SKM-1 (cell line): ENCODE data around the gene KCNJ9.

ENCODE experiments used
- DNase-seq: peaks from one replicate; lab custom pipeline; 2025; ENCODE audit not compliant: unreplicated experiment; lab: John Stamatoyannopoulos, UW

KCNJ9 gene

DNA sequence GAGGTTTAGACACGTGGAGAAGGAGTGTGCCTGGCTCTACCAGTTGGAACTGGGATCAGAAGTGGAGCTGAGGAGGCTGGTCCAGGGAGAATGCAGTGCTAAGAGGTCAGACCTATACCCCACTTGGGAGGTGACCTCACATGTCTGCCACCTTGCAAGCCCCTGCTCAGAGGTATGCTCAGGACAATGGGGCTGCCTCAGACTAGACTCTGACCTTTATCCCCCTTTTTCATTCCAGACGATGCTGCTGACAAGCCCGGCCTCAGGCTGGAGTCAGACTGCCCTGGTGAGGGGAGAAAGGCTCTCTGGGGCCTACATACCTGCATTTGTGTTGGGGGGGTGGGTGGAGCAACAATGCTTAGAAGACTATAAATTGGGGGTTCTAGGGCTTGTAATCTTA lies 16.6 kb upstream of the KCNJ9 start:
- no peak for DNase-seq

DNA sequence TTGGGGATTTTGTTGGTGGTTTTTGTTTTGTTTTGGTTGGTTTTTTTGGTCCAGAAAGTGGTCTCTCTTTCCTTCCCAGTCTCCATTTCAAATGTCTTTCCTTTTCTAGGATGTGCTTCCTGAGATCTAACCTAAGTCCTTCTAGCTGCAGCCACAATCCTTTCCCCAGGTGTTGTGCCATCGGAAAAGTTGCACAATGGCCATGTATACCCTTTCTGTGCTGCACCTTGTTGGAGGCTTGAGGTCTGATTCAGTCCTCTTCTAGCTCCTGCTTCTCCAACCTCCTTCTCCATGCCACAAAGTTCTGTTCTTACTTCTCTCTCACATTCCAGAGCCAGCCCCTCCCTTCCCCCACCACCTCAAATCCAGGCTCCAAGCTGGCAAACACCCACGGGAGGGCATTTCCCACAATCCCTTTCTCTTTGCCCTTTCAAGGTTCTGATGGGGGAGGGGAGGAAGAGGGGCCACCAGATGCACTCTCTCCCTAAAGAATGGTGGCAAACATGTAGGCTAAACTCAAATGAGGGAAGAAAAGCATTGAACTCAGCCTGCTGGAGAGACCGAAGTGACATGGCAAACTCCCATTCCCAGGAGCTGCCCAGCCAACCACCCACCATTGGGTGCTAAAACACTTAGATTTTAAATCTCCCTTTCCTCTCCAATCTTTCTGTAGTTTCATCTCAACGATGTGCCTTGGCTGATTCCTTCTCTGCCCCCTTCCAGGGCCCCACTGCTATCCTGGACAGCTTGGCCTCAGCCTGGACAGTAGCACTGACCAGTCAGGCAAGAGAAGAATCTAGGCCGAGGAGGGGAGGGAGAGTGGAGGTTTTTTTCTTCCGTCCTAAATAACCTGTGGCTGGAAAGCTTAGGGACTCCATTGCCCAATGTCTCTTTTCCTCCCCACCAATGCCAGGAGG lies 14.3 kb upstream of the KCNJ9 start:
- no peak for DNase-seq

DNA sequence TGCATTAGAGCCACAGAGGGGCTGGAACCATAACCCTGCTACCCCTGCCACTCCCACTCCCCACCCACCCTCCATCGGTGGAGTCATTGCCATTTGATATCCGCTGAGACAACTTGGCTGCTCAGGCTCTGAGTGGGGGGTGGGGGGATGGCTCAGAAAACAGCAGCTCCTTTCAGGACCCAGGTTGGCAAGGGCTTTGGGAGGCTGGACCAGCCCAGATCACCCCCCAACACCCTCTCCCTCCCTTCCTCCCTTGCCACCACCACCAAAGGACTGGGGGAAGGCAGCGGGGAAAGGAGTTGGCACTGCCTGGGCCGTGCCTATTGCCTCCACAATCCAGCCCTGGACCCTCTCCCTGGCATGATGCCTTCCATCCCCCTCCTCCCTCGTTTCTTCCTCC lies 13.1 kb upstream of the KCNJ9 start:
- DNase-seq, result no peak

DNA sequence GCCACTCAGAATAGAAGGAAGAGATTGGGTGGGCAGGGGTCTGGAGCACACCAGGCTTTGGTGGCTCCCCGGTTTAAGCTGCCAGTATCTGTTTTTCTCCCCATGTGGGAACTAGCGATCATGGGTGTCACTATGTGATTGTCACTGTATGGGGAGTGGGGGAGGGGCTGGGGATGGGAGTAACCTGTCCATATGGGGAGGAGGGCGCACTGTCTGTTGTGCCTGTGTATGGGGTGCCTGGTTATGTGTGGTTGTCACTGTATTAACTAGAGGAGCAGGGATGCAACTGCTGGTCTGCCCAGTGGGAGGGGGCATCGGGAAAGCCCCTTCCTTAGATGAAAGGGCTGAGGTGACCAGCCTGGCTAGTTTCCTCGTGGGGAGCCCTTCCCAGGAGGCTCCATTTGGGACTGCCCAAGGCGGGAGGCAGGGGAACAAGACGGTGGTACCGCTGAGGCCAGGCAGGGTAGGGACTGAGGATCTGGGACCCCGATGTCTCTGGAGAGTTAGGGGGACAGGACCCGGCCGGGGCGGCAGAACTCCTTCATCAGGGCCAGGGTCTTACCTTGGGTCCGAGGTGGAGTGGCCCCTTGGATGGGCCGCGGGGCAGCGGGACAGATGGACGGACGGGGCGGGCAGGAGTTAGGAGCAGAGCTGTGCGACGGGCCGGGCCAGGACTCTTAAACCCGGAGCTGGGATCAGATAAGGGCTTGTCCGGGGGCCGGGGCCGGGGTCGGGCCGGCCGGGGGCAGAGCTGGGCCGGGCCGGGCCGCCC lies 11.7 kb upstream of the KCNJ9 start, which contains the start of gene KCNJ10:
KCNJ10 (minus strand) TSS at position 701 of the 772 bp plus-strand sequence. CDS start 27,628 bp downstream, outside the sequence.
- DNase-seq, result no peak

DNA sequence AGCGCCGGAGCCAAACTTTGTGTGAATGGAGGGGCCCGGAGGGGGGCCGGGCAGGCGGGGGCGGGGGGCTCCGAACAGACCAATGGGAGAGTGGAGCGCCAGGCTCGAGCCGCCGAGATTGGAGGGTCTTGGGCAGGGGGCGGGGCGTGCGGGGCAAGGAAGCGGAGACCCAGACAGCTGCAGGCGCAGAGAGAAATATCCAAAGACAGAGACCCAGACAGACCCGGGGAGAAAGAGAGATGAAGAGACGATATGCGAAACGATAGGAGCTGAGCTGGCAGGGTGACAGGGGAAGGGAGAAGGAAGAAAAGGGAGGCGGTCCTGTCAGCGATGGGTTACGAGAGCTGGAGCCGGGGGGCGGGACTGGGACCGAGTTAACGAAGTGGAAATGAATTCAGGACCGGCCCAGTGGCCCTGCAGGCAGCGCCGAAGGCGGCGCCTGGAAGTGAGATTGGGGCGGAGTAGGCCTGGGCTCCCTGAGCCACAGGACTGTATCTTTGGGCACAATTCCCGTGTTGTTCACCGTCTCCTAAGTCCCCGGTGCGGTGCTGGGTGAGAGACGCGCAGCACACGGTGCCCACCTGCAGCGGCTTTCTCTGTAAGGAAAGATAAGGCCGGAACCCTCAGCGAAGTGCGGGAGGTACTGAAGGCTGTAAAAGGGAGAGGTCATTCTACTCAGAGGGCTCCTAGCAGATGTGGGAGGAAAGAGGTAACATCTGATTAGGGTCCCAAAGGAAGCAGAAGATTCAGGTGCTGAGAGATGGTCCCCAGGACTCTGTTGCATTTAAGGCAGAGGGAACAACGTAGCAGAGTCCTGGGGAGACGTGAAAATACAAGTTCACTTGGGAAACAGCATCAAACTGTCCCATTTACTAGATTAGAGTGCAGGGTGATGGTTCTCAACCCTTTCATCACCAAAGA lies 10.8 kb upstream of the KCNJ9 start:
- no peak for DNase-seq

DNA sequence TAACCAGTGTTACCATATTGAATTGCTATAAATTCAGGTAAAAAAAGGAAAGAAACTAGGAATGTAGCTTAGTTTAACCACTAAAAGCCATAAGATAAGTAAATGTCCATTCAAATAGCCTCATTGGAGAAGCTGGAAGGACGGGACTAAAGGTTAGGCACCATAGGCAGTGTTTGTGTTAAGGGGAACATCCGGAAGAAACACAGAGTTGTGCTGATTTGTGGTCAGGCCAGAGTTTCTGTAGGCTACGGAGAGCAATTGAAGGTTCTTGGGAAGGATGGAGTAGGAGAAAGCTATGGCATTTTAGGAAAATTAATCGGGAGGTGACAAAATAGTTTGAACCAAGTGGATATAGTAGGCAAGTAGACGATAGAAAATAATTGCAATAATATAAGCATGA lies 10.0 kb upstream of the KCNJ9 start:
- no peak for DNase-seq

DNA sequence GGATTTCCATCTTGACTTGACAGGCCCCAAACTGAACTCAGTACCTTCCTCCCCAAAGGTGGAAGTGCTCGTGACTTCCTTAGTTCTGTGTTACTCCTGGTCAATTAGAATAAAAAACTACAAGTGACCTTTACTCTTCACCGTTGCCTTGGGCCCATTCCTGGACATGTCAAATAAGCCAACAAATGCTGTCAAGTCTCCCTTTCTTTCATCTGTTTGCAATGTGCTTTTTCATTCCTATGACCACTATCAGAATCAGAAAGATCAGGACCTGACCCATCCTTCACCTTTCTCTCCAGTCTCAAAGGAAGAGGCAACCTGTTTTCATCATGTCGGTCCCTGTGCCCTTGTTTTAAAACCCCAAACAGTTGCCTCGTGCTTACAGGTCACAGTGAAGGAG lies 6.5 kb upstream of the KCNJ9 start:
- DNase-seq, result no peak

DNA sequence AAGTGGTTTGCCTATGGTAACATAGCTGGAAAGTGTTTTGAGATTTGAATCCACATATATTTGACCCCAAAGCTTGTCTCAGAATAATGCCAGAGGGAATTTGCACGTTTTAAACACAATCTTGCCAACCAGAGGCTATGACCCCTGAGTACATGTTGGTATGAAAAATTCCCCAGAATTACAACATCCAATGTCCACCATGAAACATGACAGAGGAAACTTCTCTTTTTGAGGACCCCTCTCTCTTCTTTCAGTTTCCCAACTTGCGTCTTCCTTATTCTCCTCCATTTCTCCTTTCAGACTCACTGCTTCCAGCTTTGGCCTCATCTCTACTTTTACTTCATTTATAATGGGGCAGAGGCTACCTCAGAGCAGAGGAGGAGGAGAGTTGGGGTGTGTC lies 5.5 kb upstream of the KCNJ9 start:
- DNase-seq, result no peak

DNA sequence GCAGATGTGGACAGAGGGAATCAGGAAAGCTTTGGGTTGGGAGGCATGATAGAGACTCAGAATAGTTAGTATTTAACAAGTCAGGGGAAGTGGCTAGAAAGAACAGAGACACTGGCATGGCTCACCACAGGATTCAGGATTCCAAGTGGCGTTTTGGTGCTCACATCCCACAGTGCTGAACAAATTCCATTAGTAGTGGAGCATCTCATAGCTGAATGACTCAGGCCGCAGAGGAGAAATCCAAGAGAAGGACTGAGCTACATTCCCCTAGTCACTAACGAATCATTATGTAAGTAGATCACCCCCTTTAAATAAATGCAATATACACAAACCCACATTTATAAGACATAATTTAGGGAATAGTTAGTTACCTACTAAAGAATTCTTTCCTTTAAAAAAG lies 5.0 kb upstream of the KCNJ9 start:
- no peak for DNase-seq

DNA sequence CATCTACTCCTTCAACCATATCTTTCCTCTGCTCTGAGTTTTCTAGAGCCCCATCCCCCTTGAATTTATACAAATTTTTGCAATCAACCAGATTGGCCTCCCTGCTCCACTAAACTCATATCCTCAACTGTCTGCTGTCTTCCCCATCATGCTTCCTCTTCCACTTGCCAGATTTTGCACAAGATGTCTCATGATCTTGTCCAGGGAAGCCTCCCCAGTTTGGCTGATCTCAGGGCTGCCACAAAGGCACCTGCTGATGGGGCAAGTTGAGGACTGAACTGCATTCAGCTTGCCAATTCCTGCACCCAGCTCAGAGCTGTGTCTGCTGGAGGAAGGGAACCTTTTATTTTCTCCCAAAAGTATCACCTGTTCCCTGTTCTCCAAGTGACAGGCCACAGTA lies 3.9 kb upstream of the KCNJ9 start:
- peak; percentile 26 for DNase-seq

DNA sequence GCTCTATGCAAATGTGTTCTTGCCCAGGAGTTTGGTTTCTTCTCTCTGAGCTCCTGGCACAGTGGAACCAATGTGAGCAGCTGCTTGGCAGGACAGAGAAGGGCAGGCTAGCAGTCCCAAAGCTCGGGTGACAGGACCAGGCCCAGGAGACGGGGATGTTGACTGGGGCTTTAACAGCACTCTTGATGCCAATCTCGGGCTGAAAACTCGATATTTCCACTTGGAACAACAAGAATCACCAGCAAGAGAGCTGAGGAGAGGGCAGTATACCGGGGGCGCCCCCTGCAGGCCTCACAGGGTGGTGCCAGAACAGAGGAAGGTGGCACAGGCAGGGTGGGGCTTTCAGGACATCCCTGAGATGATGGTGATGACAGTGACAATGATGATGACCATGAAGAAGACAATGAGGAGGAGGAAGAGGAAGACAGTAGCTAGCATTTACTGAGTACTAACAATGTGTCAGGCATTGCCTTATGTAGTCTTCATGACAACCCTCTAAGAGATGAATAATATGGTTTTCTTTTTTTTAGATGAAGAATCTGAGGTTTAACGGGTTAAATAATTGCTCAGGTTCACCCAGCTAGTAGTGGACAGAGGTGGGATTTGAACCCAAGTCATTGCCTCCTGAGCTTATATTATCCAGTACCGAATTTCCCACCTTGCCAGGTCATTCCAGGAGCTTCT lies 2.7 kb upstream of the KCNJ9 start:
- peak; percentile 73 for DNase-seq

DNA sequence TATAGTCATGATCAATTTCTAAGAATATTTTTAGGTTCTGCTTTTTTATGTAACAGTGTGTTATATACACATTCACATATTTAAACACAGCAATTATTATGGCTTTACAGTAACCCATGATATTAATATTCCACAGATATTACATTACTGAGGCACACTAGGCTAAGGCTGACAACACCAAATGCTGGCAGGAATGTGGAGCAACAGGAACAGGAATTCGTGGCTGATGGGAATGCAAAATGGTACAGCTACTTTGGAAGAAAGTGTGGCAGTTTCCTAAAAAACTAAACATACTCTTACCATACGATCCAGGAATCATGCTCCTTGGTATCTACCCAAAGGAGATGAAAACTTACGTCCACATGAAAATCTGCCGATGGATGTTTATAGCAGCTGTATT lies 1.9 kb upstream of the KCNJ9 start:
- DNase-seq, result no peak

DNA sequence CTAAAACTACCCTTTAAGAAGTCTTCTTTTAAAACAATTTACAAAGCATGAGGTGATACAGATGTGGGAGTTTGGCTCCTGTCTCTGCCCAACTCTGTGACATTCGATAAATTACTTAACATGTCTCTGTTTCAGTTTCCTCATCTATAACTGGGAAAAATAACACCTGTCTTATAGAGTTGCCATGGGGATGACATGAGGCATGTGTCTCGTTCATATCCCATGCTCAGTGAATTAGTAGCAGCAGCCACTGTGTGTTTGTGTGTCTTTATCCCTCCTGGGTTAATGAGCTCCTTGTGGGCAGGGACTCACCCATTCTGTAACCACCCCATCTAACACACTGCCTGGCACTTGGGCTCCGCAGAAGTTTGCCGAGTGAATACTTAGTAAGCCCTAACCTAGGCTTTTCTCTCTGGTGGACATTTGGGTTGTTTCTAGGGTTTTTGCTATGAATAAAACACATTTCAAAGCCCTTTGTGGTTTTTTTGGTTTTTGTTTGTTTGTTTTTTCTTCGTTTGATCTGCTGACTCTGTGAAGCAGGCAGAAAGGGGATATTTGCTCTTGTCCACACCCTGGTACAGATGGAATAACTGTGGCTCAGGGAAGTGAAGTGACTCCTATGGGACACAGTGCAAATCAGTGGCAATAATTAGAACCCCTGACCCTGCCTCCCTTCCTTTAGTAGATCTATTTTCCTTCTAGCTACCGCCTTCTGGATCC lies 797 bp upstream of the KCNJ9 start:
- no peak for DNase-seq

DNA sequence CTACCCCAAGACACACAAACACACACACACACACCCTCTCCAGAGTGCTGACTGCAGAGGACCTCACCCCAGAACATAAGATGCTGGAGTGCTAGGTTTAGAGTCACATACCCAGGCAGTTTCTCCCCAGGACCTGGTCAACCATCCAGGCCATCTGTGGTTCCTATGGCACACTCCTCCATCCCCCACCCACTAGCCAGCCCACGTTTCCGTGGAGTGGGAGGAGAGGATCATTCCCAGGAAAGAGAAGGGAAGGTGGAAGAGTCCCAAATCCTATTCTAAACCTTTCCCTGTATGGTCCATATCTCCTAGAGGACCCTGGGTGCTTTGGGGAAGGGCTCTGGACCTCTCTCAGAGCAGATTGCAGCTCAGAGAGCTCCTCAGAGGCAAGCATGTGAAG lies 1.1 kb downstream of the KCNJ9 start:
- no peak for DNase-seq

DNA sequence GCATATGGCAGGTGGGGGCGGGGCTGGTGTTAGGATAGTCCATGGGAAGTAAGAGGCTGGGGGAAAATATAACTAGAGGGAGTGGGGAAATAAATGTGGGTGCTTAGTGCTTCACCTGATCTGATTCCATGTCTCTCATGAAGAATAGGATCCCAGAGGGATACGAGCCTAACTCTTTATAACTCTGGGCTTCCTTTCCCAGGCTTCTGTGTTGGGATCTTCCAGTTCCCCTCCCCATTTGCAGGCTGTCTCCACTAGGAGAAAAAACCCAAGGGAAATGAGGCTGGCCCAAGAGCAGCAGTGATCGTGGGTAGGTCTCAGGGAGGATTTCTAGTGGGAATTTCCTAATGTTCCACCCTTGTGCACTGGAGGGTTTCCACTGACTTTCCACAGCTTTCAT lies 1.6 kb downstream of the KCNJ9 start:
- DNase-seq, result no peak

DNA sequence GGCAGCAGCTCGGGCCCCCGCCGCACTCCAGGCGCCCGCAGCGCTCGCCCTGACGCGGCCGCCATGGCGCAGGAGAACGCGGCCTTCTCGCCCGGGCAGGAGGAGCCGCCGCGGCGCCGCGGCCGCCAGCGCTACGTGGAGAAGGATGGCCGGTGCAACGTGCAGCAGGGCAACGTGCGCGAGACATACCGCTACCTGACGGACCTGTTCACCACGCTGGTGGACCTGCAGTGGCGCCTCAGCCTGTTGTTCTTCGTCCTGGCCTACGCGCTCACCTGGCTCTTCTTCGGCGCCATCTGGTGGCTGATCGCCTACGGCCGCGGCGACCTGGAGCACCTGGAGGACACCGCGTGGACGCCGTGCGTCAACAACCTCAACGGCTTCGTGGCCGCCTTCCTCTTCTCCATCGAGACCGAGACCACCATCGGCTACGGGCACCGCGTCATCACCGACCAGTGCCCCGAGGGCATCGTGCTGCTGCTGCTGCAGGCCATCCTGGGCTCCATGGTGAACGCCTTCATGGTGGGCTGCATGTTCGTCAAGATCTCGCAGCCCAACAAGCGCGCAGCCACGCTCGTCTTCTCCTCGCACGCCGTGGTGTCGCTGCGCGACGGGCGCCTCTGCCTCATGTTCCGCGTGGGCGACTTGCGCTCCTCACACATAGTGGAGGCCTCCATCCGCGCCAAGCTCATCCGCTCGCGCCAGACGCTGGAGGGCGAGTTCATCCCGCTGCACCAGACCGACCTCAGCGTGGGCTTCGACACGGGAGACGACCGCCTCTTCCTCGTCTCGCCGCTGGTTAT lies 2.8 kb downstream of the KCNJ9 start:
- DNase-seq, result no peak

DNA sequence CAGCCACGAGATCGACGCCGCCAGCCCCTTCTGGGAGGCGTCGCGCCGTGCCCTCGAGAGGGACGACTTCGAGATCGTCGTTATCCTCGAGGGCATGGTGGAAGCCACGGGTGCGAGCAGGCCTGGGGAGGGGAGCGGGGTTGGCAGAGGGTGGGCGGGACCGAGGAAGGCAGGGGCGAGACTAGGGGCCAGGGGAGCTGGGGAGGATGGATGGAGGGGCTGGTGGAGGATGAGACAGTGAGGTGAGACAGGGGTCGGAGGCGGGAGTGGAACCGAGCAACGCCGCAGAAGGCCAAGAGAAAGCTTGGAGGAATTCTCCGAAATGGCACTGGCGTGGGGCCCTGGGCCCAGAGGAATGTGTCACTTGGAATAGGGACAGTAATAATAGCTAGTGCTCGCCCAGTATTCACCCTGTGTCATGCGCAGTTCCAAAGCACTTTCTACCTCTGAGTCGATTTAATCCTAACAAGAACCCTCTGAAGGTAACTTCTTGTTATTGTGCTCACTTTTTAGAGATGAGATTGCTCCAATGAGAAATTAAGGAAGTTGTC lies 3.5 kb downstream of the KCNJ9 start:
- DNase-seq, result no peak

DNA sequence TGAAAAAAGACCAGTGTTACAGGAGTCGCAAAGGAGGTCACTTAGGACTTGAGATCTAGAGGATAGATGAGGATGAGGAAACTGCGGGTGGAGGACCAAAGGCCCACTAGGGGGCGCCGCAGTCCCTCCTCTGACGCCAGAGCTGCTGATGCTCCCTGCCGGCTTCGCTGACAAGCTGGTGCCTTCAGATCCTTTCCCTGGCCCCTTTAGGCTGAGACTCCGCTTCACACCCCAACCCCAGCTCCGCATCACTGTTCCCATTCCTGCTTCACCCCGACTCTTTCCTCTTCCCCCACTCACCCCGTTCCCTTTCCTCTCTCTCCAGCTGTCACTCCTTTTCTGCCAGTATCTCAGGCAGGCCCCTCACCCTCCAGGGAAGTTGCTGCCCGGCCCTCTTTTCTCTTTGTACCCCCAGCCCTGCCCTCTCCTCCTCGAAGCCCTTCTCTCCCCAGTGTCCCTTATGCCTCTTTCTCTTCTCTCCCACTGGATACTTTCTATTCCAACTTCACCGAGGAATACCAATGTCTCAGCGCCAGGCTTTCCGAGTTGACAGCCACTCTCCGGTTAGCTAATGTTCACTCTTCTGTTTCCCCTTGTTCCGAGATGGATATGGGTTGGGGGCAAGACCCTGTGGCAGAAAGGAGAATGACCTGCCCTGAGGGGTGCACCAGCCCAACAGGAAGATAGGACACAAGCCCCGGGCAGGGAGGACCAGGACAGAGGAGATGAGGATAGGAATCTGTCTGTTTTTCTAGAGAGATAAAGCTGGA lies 4.5 kb downstream of the KCNJ9 start:
- DNase-seq, result peak; percentile 81
